Transverse colon (tissue), 4 donors: ENCODE results near the gene NAV3. TPM values are rescaled to one million over a fixed set of nuclear protein-coding genes. Genes with fewer than 3 reads are reported as not detected.

Experiments used
- DNase-seq: peaks from one replicate; pipeline ENCODE4 v3.0.0-alpha.2; 2019
- H3K27ac ChIP-seq, 4 donors: fragments of 200-600 bp; sonication (generic); 2 replicates each; pipeline ENCODE4 v1.5.1; 2016 to 2018; ENCODE audit warnings: inconsistent platforms in 4 of 4
- H3K27me3 ChIP-seq: fragments of 200-600 bp; sonication (generic); 2 replicates; pipeline ENCODE4 v1.5.1; 2017; ENCODE audit warnings: inconsistent platforms
- H3K36me3 ChIP-seq, 4 donors: fragments of 200-600 bp; sonication (generic); 2 replicates each; pipeline ENCODE4 v1.5.1; 2017 to 2019; ENCODE audit warnings: inconsistent platforms in 4 of 4
- H3K4me1 ChIP-seq, 4 donors: fragments of 200-600 bp; sonication (generic); 2 replicates each; pipeline ENCODE4 v1.5.1; 2017 to 2020; ENCODE audit warnings: inconsistent platforms in 4 of 4
- H3K4me3 ChIP-seq, 4 donors: fragments of 200-600 bp; sonication (generic); 1 replicate in 1 of 4; 2 replicates in 3 of 4; pipeline versions ENCODE4 v1.5.1 to v1.6.1; 2017 to 2019; ENCODE audit warnings: inconsistent platforms in 4 of 4
- H3K9me3 ChIP-seq, 2 donors: fragments of 200-600 bp; sonication (generic); 2 replicates each; pipeline ENCODE4 v1.5.1; 2017 to 2019; ENCODE audit warnings: inconsistent platforms in 2 of 2
- EP300 ChIP-seq: sonication (generic); formaldehyde crosslinking; IDR thresholded peaks from one replicate; pipeline ENCODE4 v1.6.1; 2017; ENCODE audit warnings: antibody characterized with exemption, low read depth
- POLR2A ChIP-seq: fragments of 450-650 bp; IDR thresholded peaks from one replicate; pipeline ENCODE4 v1.6.1; 2016; ENCODE audit warnings: antibody characterized with exemption, mild to moderate bottlenecking, moderate library complexity
- POLR2AphosphoS5 ChIP-seq, 3 donors: sonication (generic); formaldehyde crosslinking; IDR thresholded peaks; one replicate each; pipeline ENCODE4 v1.6.1; 2016; ENCODE audit warnings: antibody characterized with exemption in 3 of 3
- WGBS, 2 donors: methylation state at CpG; one replicate each; pipeline ENCODE4 v1.1.5; 2018; ENCODE audit warnings: low coverage in 1 of 2; 5-methylcytosine and 5-hydroxymethylcytosine counted together
- in situ Hi-C, 4 donors: fragments of 200-750 bp; cut with MboI; loops; one replicate each; pipeline versions ENCODE4 v1.15.0 to v1.15.1; 2017; ENCODE audit warnings: low sequenced_read_pairs in 3 of 4, low pct_ligation_motif_present in 1 of 4, low pct_unique_long_range_greater_than_20kb in 1 of 4
- intact Hi-C: fragments of 100-400 bp; cut with DNase I; formaldehyde crosslinking; loops from one replicate; pipeline ENCODE4 v1.15.1; 2023; ENCODE audit warnings: low total_unique reads
- total RNA-seq, 4 donors: library from RNA; depleted of rRNA; stranded (reverse); fragments of >200 nt; gene quantifications; one replicate each; pipeline ENCODE4 v1.1.0, GENCODE V29; 2016
- TF ChIP-seq, protein P1 (sequence below), 5 experiments: fragments of 200-600 bp in 3 of 5; fragments of 450-650 bp in 2 of 5; sonication (generic) in 3 of 5; IDR thresholded peaks; 1 replicate in 2 of 5; 2 replicates in 3 of 5; pipeline ENCODE4 v1.5.1; 2016 to 2017; ENCODE audit warnings: antibody characterized with exemption in 5 of 5, inconsistent platforms in 3 of 5, mild to moderate bottlenecking in 2 of 5, moderate library complexity in 1 of 5

The NAV3 gene
- total RNA-seq, 4 donors from 2014 or later: 1.1 to 10.6 (median 3.6) TPM

DNA sequence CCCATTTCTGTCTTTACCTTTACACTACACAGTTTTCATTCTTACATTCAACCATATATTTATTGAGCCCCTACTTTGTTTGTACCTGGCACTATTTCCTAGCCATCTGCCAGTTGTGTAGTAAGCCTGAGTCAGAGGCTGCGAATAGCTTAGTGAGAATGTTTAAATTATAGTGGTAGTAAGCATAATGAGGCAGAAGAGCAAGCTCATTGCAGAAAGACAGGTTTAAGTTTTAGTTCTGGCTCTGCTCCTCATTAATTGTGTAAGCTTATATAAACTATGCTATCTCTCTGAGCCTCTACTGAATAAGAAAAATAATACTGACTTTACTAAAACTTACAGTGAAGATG lies 123.5 kb downstream of the NAV3 start:
- TF ChIP-seq POLR2A (no peak), POLR2AphosphoS5 (IDR thresholded peaks at IDR 0.05) (no peak), EP300 (no peak)
- TF ChIP-seq, protein P1, sequence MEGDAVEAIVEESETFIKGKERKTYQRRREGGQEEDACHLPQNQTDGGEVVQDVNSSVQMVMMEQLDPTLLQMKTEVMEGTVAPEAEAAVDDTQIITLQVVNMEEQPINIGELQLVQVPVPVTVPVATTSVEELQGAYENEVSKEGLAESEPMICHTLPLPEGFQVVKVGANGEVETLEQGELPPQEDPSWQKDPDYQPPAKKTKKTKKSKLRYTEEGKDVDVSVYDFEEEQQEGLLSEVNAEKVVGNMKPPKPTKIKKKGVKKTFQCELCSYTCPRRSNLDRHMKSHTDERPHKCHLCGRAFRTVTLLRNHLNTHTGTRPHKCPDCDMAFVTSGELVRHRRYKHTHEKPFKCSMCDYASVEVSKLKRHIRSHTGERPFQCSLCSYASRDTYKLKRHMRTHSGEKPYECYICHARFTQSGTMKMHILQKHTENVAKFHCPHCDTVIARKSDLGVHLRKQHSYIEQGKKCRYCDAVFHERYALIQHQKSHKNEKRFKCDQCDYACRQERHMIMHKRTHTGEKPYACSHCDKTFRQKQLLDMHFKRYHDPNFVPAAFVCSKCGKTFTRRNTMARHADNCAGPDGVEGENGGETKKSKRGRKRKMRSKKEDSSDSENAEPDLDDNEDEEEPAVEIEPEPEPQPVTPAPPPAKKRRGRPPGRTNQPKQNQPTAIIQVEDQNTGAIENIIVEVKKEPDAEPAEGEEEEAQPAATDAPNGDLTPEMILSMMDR (IDR thresholded peaks at IDR 0.05): no peak
- no peaks in the 10 kb centered on the region for H3K36me3 ChIP-seq
- H3K27ac ChIP-seq: no peak overlapping the region
- 56% methylated on average over 1 of the region's 1 CpG; no CpG with 5 or more reads in 1 of the 2 donors for WGBS, 2 donors
- DNase-seq: no peak
- H3K4me1 ChIP-seq: no peaks in the 10 kb centered on the region
- no peaks in the 10 kb centered on the region for H3K9me3 ChIP-seq
- intact Hi-C loops (no loop called here), in situ Hi-C loops (no loop called here)
- no peak overlapping the region for H3K4me3 ChIP-seq
- H3K27me3 ChIP-seq: no peaks in the 10 kb centered on the region

DNA sequence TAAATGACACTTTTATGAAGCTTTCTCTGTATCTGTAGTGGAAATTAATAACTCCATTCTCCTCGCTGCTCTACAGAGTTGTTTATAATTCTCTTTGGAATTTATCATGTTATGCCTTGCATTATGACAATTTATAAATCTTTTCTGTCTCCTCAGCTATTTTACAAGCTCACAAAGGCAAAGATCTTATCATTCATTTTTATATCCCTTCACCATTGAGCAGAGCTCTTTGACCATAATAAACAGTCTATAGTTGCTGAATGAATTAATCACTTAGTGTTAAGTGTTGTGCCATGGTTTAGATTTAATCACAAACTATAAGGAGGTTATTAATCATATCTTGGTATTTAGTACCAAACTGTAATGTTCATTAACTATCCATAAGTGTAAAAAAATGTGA lies 126.4 kb downstream of the NAV3 start:
- Histone ChIP-seq H3K27ac (no peak overlapping the region), H3K36me3 (no peaks in the 10 kb centered on the region), H3K27me3 (no peaks in the 10 kb centered on the region), H3K4me1 (no peaks in the 10 kb centered on the region), H3K9me3 (no peaks in the 10 kb centered on the region), H3K4me3 (no peak overlapping the region)
- TF ChIP-seq EP300: no peak
- no peak for TF ChIP-seq POLR2AphosphoS5 (IDR thresholded peaks at IDR 0.05)
- TF ChIP-seq, protein P1 (IDR thresholded peaks at IDR 0.05): no peak
- no peak for TF ChIP-seq POLR2A
- DNase-seq: no peak
- intact Hi-C loops (no loop called here), in situ Hi-C loops (no loop called here)
- WGBS, 2 donors: 33 to 55% methylated on average over 1 of the region's 1 CpG

DNA sequence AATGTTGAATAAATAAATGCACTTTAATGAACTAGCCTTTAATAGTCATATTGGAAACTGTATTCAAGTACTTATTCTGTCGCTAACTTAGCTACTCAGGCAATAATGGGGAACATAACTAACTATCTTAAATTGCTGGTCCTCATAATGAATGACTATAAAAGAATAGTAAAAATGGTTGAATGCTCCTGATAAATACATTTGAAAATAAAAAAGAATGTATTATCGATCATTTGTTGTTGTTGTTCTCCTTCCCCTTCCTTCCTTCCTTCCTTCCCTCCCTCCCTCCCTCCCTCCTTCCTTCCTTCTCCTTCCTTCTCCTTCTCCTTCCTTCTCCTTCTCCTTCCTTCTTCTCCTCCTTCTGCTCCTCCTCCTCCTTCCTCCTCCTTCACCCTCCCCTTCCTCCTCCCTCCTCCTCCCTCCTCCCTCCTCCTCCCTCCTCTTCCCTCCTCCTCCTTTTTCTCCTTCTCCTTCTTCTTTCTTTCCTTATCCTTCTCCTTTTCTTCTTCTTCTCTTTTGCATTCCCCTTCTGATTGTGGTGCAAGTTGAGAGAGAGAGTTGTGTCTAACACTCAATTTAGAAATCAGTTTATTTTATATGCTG lies 133.0 kb downstream of the NAV3 start:
- no peak for DNase-seq
- no peak overlapping the region for H3K4me3 ChIP-seq
- no peaks in the 10 kb centered on the region for H3K4me1 ChIP-seq
- H3K27me3 ChIP-seq: no peaks in the 10 kb centered on the region
- TF ChIP-seq EP300: no peak
- TF ChIP-seq, protein P1 (IDR thresholded peaks at IDR 0.05): no peak
- TF ChIP-seq POLR2A: no peak
- no peak for TF ChIP-seq POLR2AphosphoS5 (IDR thresholded peaks at IDR 0.05)
- H3K27ac ChIP-seq: no peak overlapping the region
- in situ Hi-C loops (no loop called here), intact Hi-C loops (no loop called here)
- H3K9me3 ChIP-seq: no peaks in the 10 kb centered on the region
- H3K36me3 ChIP-seq: peaks cover 0 to 2% (median 0%) of the 10 kb centered on the region in 4 donors
- WGBS, 2 donors: 85 to 92% methylated on average over 2 of the region's 2 CpGs

DNA sequence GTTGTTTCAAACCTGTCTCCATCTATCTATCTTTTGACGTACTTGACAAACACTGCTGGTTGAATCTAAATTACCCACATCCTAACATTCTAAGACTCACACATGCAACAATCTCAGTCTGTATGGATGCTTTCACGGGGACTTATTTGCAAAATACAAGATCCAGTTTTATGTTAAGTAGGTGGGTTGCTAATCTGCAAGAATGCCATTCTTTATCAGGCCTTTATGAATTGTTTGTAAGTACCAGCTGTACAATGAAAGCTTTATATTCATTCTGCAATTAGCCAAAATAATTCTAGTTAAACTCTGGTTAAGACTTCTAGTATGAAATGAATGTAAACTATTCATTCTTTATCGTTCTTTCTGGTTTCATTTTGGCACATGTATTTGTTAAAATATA lies 135.1 kb downstream of the NAV3 start:
- Histone ChIP-seq H3K4me3 (no peak overlapping the region), H3K27ac (no peak overlapping the region), H3K4me1 (no peaks in the 10 kb centered on the region), H3K27me3 (no peaks in the 10 kb centered on the region), H3K36me3 (peaks cover 0 to 2% (median 0%) of the 10 kb centered on the region in 4 donors), H3K9me3 (no peaks in the 10 kb centered on the region)
- no peak for DNase-seq
- in situ Hi-C loops: no loop called here
- intact Hi-C loops: no loop called here
- 33 to 52% methylated on average over 2 to 3 of the region's 3 CpGs for WGBS, 2 donors
- TF ChIP-seq EP300 (no peak), POLR2A (no peak)
- TF ChIP-seq, protein P1 (IDR thresholded peaks at IDR 0.05): no peak
